Caco-2 (cell line): ENCODE measurements around the gene TMEM143. TPM values are rescaled to one million over a fixed set of nuclear protein-coding genes. Genes with fewer than 3 reads are reported as not detected.
A peak's percentile ranks its signal among the peaks of the same experiment; 100 is the strongest.

Experiments used
- BruUV-seq: library from RNA; stranded (reverse); fragments of 400-500 nt; replicated peaks from 2 replicates; lab custom pipeline; 2021; lab: Mats Ljungman, UMichigan
- CTCF ChIA-PET: fragments of 300-600 bp; sonication (Branson Sonifier 250); formaldehyde crosslinking; loops from one replicate; lab custom pipeline; 2022; ENCODE audit warnings: antibody characterized with exemption; lab: Charles Lee
- POLR2A ChIA-PET: fragments of 300-600 bp; sonication (Branson Sonifier 250); formaldehyde crosslinking; loops from one replicate; lab custom pipeline; 2022; ENCODE audit warnings: antibody characterized with exemption; lab: Charles Lee
- DNase-seq, 2 experiments: peaks; one replicate each; pipeline versions ENCODE4 v3.0.0 to v3.0.0-alpha.2; 2020 to 2022
- H3K27me3 ChIP-seq: replicated peaks from 2 replicates; pipeline ENCODE4 v1.6.0; 2011; ENCODE audit warnings: low read length; ENCODE audit not compliant: control insufficient read depth, insufficient read depth
- H3K36me3 ChIP-seq: 2 replicates; pipeline ENCODE4 v1.5.1; 2011; ENCODE audit warnings: low read length; ENCODE audit not compliant: control insufficient read depth, insufficient read depth
- H3K4me1 ChIP-seq: fragments of 250-450 bp; sonication (Bioruptor Pico); 2 replicates; pipeline ENCODE4 v1.5.1; 2020; ENCODE audit warnings: mild to moderate bottlenecking
- H3K4me3 ChIP-seq: 2 replicates; pipeline ENCODE4 v1.5.1; 2011; ENCODE audit warnings: low read depth, mild to moderate bottlenecking, control low read depth, low read length
- H3K9me3 ChIP-seq: fragments of 250-450 bp; sonication (Bioruptor Pico); 2 replicates; pipeline ENCODE4 v1.5.1; 2020; ENCODE audit warnings: mild to moderate bottlenecking, moderate library complexity
- H3K27ac Mint-ChIP-seq: one replicate; pipeline ENCODE4 v1.8.0; 2022; ENCODE audit warnings: mixed read lengths; ENCODE audit not compliant: unreplicated experiment
- H3K27me3 Mint-ChIP-seq: one replicate; pipeline ENCODE4 v1.8.0; 2022; ENCODE audit warnings: mixed read lengths; ENCODE audit not compliant: insufficient read depth, unreplicated experiment
- H3K36me3 Mint-ChIP-seq: one replicate; pipeline ENCODE4 v1.8.0; 2022; ENCODE audit warnings: mild to moderate bottlenecking, mixed read lengths; ENCODE audit not compliant: insufficient read depth, unreplicated experiment
- H3K4me1 Mint-ChIP-seq: one replicate; pipeline ENCODE4 v1.8.0; 2022; ENCODE audit warnings: low read depth, mixed read lengths; ENCODE audit not compliant: unreplicated experiment
- H3K4me3 Mint-ChIP-seq: one replicate; pipeline ENCODE4 v1.8.0; 2022; ENCODE audit warnings: mild to moderate bottlenecking, moderate library complexity, mixed read lengths; ENCODE audit not compliant: unreplicated experiment
- H3K9me3 Mint-ChIP-seq: one replicate; pipeline ENCODE4 v1.8.0; 2022; ENCODE audit warnings: mixed read lengths; ENCODE audit not compliant: unreplicated experiment
- intact Hi-C: fragments of 100-400 bp; cut with micrococcal nuclease; formaldehyde crosslinking; loops from one replicate; pipeline ENCODE4 v1.10.0; 2022; ENCODE audit not compliant: unreplicated experiment
- total RNA-seq: library from RNA; stranded (reverse); gene quantifications from 2 replicates; pipeline ENCODE4 v1.2.3, GENCODE V29; 2022
- TF ChIP-seq, protein P1 (sequence below), 2 experiments: fragments of 200-600 bp in 1 of 2; IDR thresholded peaks; 1 replicate in 1 of 2; 2 replicates in 1 of 2; pipeline versions ENCODE4 v1.5.1 to v1.8.0; 2011 to 2022; ENCODE audit warnings: antibody characterized with exemption in 1 of 2, control low read depth in 1 of 2, inconsistent platforms in 1 of 2, low read depth in 1 of 2, low read length in 1 of 2, mild to moderate bottlenecking in 1 of 2, moderate library complexity in 1 of 2; ENCODE audit not compliant: insufficient read depth in 1 of 2, severe bottlenecking in 1 of 2, unreplicated experiment in 1 of 2

The TMEM143 gene
- total RNA-seq, 1 experiment from 2014 or later: 24.4 TPM

DNA sequence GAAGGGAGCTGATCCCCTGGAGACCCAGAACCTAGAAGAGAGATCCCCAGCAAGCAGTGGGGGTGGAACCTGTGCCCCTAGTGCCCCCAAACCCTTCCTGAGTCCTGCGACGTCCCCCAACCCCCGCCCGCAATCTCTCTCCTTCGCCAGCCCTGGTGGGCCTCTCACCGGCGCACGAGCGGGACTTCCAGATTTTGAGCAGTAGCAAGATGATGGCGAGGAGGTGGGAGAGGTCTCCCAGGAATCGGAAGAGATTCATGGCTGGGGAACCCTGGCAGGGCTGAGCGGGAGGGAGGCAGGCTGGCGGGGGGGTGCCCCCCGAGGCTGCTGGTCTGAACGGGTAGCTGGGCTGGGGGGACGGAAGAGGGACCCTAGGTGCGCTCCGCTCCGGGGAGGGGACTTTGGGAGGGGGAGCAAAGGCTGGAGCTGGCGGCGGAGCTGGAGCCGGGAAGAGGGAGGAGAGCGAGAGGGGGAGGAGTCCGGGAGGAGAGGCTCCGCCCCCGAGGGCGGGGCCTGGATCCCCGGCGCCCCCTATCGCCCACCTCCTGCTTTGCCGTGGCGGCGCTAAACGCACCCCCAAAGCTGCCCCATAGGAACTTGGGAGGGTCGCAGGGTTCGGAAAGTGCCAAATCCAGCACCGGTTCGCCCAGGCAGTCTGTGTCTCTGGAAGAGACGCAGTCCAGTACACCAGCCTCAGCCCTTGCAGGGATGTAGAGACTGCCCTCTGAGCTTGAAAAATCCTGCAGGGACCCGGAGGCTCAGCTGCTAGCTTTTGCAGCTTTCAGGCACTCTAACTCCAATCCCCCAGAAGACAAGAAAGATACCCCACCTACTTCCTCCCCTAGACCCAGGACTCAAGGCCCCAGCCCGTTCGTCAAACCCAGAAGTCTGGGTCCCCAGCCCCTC is 27.6 kb upstream of the TMEM143 start, which contains the start of gene KDELR1:
KDELR1 (minus strand) TSS at position 452 of the 906 bp plus-strand sequence; CDS start at position 259, 193 bp downstream.
- H3K4me3 Mint-ChIP-seq: peak within 1 kb of the TSS; percentile 80
- TF ChIP-seq, protein P1, sequence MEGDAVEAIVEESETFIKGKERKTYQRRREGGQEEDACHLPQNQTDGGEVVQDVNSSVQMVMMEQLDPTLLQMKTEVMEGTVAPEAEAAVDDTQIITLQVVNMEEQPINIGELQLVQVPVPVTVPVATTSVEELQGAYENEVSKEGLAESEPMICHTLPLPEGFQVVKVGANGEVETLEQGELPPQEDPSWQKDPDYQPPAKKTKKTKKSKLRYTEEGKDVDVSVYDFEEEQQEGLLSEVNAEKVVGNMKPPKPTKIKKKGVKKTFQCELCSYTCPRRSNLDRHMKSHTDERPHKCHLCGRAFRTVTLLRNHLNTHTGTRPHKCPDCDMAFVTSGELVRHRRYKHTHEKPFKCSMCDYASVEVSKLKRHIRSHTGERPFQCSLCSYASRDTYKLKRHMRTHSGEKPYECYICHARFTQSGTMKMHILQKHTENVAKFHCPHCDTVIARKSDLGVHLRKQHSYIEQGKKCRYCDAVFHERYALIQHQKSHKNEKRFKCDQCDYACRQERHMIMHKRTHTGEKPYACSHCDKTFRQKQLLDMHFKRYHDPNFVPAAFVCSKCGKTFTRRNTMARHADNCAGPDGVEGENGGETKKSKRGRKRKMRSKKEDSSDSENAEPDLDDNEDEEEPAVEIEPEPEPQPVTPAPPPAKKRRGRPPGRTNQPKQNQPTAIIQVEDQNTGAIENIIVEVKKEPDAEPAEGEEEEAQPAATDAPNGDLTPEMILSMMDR (IDR thresholded peaks at IDR 0.05; ENCODE audit: insufficient read depth in 1 of 2, low read depth in 1 of 2, low read length in 1 of 2, severe bottlenecking in 1 of 2, unreplicated experiment in 1 of 2): peak; percentile 95 to 98
- intact Hi-C loops: loop anchor here (1.0 to 5.0 kb wide), 6 partner anchors 8 to 191 kb away; partner anchors contain the start of genes CYTH2 and SYNGR4
- peak; percentile 75 to 86 for DNase-seq
- Histone ChIP-seq H3K27me3 (no peaks in the 10 kb centered on the region), H3K36me3 (peaks cover 1% of the 10 kb centered on the region; the same call in 1 of the 2 replicates), H3K9me3 (no peaks in the 10 kb centered on the region), H3K4me1 (peaks cover 27% of the 10 kb centered on the region), H3K4me3 (peak within 1 kb of the TSS; percentile 70)
- peaks cover 74% of the 10 kb centered on the region for H3K36me3 Mint-ChIP-seq
- H3K4me1 Mint-ChIP-seq: peaks cover 33% of the 10 kb centered on the region
- POLR2A ChIA-PET: interaction anchor here (0.5 to 2.4 kb wide), 10 partner anchors 9 to 228 kb away, joined by 3 to 21 read pairs (median 5); partner anchors contain the start of genes CARD8, RPL18, SPHK2 and SYNGR4
- H3K27me3 Mint-ChIP-seq: no peaks in the 10 kb centered on the region
- BruUV-seq: TSS peak; percentile 55
- peak within 1 kb of the TSS; percentile 61 for H3K27ac Mint-ChIP-seq
- H3K9me3 Mint-ChIP-seq: no peaks in the 10 kb centered on the region
- CTCF ChIA-PET: interaction anchor here (0.5 to 2.2 kb wide), 34 partner anchors 9 to 242 kb away, joined by 3 to 49 read pairs (median 4); partner anchors contain the start of genes CARD8, GRWD1, SYNGR4 and TMEM143

DNA sequence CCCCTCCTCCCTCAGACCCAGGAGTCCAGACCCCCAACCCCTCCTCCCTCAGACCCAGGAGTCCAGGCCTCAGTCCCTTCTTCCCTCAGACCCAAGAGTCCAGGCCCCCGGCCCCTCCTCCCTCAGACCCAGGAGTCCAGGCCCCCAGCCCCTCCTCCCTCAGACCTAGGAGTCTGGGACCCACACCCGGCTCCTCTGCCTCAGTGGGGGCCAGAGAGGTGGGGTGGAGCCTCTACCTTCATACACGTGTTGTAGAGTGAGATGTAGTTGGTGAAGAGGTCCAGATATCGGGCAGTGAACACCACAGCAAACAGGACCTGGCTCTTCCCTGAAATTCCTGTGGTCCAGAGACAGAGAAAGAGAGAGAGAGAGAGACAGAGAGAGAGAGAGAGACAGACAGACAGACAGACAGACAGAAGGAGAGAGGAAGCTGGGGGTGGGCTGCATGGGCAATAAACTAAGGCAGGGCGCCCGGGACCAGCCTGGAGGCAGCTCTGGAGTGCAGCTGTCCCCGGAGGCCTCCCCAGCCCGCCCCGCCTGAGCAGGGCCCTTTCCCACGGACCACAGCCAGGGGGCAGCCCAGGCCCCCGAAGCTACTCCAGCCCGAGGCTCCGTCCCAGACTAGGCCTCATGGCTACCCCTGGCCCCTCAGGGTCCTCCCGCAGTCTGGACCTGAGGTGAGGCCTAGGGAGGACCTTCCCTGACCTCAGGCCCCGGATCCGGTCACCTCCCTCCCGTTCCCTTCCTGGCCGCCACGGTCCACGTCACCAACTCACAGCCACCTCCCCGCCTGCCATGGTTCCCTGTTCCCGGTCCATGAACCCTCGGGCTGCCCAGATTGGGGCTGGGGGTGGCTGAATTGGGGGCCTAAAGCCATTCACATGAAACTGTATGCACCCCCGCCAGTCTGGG is 26.7 kb upstream of the TMEM143 start:
- TF ChIP-seq, protein P1 (IDR thresholded peaks at IDR 0.05; ENCODE audit: insufficient read depth in 1 of 2, low read depth in 1 of 2, low read length in 1 of 2, severe bottlenecking in 1 of 2, unreplicated experiment in 1 of 2): peak; percentile 79 to 81
- peaks cover 21% of the 10 kb centered on the region for H3K4me1 ChIP-seq
- Mint-ChIP-seq H3K36me3 (peaks cover 83% of the 10 kb centered on the region), H3K27me3 (no peaks in the 10 kb centered on the region), H3K4me1 (peaks cover 24% of the 10 kb centered on the region), H3K9me3 (no peaks in the 10 kb centered on the region), H3K27ac (peak overlapping the region; percentile 61), H3K4me3 (peak overlapping the region; percentile 80)
- intact Hi-C loops: loop anchor here (1.0 to 5.0 kb wide), 6 partner anchors 9 to 192 kb away; partner anchors contain the start of genes CYTH2 and SYNGR4
- ChIA-PET CTCF (interaction anchor here (0.6 to 2.2 kb wide), 28 partner anchors 9 to 243 kb away, joined by 3 to 49 read pairs (median 6); partner anchors contain the start of genes CARD8, GRWD1, SYNGR4 and TMEM143), POLR2A (interaction anchor here (0.6 to 2.4 kb wide), 8 partner anchors 9 to 228 kb away, joined by 3 to 21 read pairs (median 5); partner anchors contain the start of genes RPL18, SPHK2, SYNGR4 and TMEM143)
- peak; percentile 81 to 83 for DNase-seq
- peaks cover 1% of the 10 kb centered on the region; the same call in 1 of the 2 replicates for H3K36me3 ChIP-seq
- no TSS peak for BruUV-seq
- no peaks in the 10 kb centered on the region for H3K9me3 ChIP-seq
- H3K27me3 ChIP-seq: no peaks in the 10 kb centered on the region
- H3K4me3 ChIP-seq: peak overlapping the region; percentile 70
